Ishikawa (cell line): ENCODE data around the gene OSTM1.

Experiments used
- CEBPB ChIP-seq: IDR thresholded peaks from 2 replicates; pipeline ENCODE4 v1.6.1; 2012
- CREB1 ChIP-seq: IDR thresholded peaks from 2 replicates; pipeline ENCODE4 v1.6.1; 2012; ENCODE audit warnings: low read depth
- EGR1 ChIP-seq: IDR thresholded peaks from 2 replicates; pipeline ENCODE4 v1.6.1; 2012
- EP300 ChIP-seq: IDR thresholded peaks from 2 replicates; pipeline ENCODE4 v1.6.1; 2012; ENCODE audit warnings: borderline replicate concordance
- FOXM1 ChIP-seq: IDR thresholded peaks from 2 replicates; pipeline ENCODE4 v1.6.1; 2012; ENCODE audit warnings: low read depth, borderline replicate concordance
- NFIC ChIP-seq: IDR thresholded peaks from 2 replicates; pipeline ENCODE4 v1.6.1; 2012
- RAD21 ChIP-seq: IDR thresholded peaks from 2 replicates; pipeline ENCODE4 v1.6.1; 2012; ENCODE audit warnings: low read depth
- TAF1 ChIP-seq: IDR thresholded peaks from 2 replicates; pipeline ENCODE4 v1.6.1; 2012; ENCODE audit warnings: low read depth, mild to moderate bottlenecking
- TCF12 ChIP-seq: IDR thresholded peaks from 2 replicates; pipeline ENCODE4 v1.6.1; 2012; ENCODE audit warnings: low read depth
- TEAD4 ChIP-seq: IDR thresholded peaks from 2 replicates; pipeline ENCODE4 v1.6.1; 2012
- YY1 ChIP-seq: IDR thresholded peaks from 2 replicates; pipeline ENCODE4 v1.6.1; 2012; ENCODE audit warnings: low read depth
- ZBTB7A ChIP-seq: IDR thresholded peaks from 2 replicates; pipeline ENCODE4 v1.6.1; 2012; ENCODE audit warnings: low read depth
- TF ChIP-seq, protein P1 (sequence below): IDR thresholded peaks from 2 replicates; pipeline ENCODE4 v1.6.1; 2012
- TF ChIP-seq, protein P2 (sequence below): IDR thresholded peaks from 2 replicates; pipeline ENCODE4 v1.6.1; 2012
- TF ChIP-seq, protein P3 (sequence below): IDR thresholded peaks from 2 replicates; pipeline ENCODE4 v1.6.1; 2012; ENCODE audit warnings: low read depth, mild to moderate bottlenecking

OSTM1 gene

DNA sequence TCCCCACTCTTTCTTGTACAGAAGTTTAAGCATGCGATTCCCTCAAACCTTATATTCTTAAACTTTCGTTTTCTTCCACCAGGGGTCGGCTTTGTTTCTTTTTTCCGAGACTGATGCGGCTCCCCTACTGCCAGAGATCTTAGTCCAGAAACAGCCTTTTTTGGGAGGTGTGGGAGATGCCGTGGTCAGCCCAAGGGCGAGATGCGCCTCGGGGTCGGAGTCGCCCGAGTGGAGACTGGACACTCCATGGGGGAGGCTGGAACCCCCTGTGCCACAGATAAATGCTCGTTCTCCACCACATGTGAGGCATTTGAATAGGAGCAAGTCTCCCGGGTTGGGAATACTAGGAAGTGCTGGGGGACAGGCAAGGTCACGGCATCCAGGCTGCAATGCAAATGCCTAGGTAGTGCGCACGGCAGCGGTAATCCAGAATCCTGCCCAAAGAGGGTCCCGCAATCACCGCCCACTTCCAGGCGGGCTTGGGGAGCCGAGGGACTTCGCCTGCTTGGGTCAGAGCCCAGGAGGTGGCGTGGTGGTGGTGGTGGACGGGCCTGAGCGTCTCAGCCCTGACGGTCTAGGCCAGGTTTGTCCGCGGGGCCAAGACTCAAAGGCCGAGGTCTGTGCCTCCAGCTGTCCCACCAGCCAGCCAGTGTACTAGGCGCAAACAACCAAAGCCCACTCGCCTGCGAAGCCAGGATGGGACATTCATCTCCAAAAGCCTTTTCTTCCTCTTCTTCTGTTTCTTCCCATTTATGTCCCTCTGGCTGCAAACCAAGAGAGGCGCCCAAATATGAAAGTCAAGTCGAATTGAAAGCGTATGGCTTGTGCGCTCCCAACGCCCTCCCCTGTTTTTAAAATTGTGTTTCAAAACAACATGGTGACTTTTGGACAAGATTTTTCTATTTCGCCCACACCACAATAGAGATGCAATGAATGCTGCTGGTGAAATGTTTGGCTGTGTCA, 39.3 kb upstream of the OSTM1 start:
- TF ChIP-seq TCF12 (no peak), YY1 (no peak), ZBTB7A (no peak), TEAD4 (no peak), CEBPB (no peak), CREB1 (no peak), RAD21 (peak; percentile 87), NFIC (no peak)

DNA sequence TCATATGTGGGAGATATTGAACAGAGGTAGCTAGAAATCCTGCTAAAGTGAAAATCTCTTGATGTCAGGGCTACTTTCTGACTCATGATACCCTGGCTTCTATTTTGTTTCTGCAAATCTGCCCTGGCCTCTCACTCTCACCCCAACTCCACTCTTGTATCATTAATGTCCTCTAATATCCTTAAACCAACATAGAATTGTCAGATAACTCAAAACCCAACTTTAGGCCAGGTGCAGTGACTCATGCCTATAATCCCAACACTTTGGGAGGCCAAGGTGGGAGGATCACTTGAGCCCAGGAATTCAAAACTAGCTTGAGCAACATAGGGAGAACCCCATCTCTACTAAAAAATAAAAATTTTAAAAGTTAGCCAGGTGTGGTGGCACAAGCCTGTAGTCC, 33.8 kb upstream of the OSTM1 start:
- TF ChIP-seq YY1 (no peak), NFIC (no peak), TEAD4 (no peak), EP300 (no peak), TAF1 (no peak)
- TF ChIP-seq, protein P1, sequence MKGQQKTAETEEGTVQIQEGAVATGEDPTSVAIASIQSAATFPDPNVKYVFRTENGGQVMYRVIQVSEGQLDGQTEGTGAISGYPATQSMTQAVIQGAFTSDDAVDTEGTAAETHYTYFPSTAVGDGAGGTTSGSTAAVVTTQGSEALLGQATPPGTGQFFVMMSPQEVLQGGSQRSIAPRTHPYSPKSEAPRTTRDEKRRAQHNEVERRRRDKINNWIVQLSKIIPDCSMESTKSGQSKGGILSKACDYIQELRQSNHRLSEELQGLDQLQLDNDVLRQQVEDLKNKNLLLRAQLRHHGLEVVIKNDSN = no peak

DNA sequence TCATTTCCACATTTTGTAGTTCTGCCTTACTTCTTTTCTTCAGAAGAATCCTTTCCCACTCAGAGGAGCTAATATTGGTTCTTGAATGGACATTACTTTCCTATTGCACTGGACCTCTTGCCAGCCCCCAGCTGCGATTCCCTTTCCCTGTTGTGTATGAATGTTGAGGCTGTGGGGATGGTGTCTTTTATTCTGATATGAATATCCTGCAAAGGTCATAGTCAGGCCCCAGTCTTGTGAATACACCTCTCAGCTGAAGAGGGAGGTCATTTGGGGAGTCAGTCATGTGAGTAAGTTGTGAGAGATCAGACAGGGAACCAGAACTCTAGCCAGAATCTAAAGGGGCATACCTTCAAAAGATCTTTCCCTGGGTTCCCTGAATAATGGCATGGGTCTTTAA, 32.6 kb upstream of the OSTM1 start:
- TF ChIP-seq, protein P1 = no peak
- TF ChIP-seq, protein P2, sequence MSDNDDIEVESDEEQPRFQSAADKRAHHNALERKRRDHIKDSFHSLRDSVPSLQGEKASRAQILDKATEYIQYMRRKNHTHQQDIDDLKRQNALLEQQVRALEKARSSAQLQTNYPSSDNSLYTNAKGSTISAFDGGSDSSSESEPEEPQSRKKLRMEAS = no peak
- TF ChIP-seq TEAD4 (no peak), NFIC (no peak), EP300 (no peak), CEBPB (no peak), ZBTB7A (no peak), EGR1 (no peak), CREB1 (no peak), YY1 (no peak), RAD21 (no peak), TCF12 (no peak), TAF1 (no peak), FOXM1 (no peak)
- TF ChIP-seq, protein P3, sequence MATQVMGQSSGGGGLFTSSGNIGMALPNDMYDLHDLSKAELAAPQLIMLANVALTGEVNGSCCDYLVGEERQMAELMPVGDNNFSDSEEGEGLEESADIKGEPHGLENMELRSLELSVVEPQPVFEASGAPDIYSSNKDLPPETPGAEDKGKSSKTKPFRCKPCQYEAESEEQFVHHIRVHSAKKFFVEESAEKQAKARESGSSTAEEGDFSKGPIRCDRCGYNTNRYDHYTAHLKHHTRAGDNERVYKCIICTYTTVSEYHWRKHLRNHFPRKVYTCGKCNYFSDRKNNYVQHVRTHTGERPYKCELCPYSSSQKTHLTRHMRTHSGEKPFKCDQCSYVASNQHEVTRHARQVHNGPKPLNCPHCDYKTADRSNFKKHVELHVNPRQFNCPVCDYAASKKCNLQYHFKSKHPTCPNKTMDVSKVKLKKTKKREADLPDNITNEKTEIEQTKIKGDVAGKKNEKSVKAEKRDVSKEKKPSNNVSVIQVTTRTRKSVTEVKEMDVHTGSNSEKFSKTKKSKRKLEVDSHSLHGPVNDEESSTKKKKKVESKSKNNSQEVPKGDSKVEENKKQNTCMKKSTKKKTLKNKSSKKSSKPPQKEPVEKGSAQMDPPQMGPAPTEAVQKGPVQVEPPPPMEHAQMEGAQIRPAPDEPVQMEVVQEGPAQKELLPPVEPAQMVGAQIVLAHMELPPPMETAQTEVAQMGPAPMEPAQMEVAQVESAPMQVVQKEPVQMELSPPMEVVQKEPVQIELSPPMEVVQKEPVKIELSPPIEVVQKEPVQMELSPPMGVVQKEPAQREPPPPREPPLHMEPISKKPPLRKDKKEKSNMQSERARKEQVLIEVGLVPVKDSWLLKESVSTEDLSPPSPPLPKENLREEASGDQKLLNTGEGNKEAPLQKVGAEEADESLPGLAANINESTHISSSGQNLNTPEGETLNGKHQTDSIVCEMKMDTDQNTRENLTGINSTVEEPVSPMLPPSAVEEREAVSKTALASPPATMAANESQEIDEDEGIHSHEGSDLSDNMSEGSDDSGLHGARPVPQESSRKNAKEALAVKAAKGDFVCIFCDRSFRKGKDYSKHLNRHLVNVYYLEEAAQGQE = no peak

DNA sequence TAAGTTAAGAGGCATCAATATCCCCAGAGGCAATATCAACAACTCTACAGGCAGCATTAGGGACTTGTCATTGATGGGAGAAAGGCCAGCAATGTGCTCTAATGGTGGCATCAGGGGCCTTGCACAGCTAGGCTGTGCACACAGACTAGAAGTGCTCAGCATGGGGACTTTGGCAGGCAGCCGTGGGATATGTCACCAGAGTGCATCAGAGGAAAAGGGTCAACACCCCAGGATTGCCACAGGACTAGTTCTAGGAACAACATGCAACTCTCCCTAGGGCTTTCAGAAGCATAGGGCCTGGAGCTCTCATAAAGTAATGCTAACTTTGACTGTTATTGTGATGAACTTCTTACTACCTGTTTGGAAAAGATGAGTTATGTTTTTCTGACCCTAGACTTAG, 32.2 kb upstream of the OSTM1 start:
- TF ChIP-seq, protein P1 = no peak
- TF ChIP-seq EP300 = no peak
- TF ChIP-seq YY1 = no peak
- TF ChIP-seq FOXM1 = no peak
- no peak for TF ChIP-seq ZBTB7A
- no peak for TF ChIP-seq CEBPB
- TF ChIP-seq TEAD4 = no peak
- no peak for TF ChIP-seq EGR1
- TF ChIP-seq NFIC = no peak
- TF ChIP-seq, protein P3 = no peak
- TF ChIP-seq RAD21 = no peak
- TF ChIP-seq TAF1 = no peak
- TF ChIP-seq, protein P2 = no peak
- TF ChIP-seq TCF12 = no peak
- no peak for TF ChIP-seq CREB1

DNA sequence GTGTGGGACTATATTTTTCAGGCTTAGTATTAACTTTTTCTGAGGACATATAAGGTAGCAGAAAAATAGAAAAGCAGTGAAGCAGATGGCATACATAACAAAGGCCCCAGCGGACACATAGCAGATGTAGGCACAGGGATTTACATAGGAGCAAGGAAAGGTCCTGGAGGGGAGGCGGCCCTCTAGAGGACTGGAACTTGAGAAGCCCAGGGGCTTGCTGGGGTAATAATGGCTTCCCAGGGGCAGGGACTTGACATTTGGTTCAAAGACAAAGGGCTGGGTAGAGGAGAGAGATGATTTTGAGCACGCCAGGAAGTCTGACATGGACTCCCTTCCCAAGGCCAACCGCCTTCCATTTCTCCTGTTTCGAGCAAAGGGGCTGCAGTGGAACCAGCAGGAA, 31.7 kb upstream of the OSTM1 start:
- TF ChIP-seq ZBTB7A (no peak), EGR1 (no peak), CREB1 (no peak), TEAD4 (no peak), RAD21 (no peak), CEBPB (no peak), NFIC (no peak), FOXM1 (no peak), YY1 (no peak), EP300 (no peak), TCF12 (no peak), TAF1 (no peak)
- TF ChIP-seq, protein P2 = no peak
- TF ChIP-seq, protein P1 = no peak
- TF ChIP-seq, protein P3 = no peak
